DMS79 treated with DMSO at 0.1 percent for 48 hours (cell line): ENCODE results near the gene KIF5B.

ENCODE experiments used
- DNase-seq: peaks from one replicate; lab custom pipeline; 2025; lab: John Stamatoyannopoulos, UW

Gene KIF5B

DNA sequence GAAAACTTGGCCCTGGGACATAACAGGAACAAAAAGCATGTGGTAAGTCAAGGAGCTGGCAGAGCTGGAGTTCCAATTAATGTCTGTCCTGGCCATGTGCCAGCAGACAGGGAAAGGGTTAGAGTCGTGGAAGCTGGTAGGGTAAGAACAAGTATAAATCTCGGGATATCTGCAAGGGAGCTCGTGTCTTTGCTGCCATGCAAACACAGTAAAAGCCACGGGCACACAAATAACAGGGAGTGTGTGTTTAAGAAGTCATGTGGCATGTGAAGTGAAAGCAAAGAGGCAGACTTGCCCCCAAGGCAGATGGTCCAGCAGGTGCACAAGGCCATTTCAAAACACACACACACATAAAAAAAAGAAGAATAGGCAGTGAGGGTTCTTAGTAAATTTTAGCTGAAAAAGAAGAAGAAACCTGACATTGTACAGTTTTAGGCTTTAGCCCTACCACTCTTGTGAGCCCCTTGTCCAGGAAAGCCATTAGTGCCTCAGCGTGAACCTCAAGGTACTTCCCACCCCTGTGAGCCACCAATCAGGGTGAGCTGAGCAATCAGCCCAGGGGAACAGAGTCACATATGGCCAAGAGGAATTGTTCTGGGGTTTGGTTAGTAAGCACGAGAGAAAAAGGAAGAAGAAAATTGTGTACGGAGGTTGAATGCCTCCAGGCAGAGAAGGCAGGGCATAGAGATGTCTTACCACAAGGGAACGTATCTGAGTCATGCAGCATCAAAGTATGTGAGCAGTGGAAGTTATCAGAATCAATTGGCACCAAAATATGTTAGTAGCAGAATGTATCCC, 94.7 kb downstream of the KIF5B start:
- peak; percentile 68 for DNase-seq

DNA sequence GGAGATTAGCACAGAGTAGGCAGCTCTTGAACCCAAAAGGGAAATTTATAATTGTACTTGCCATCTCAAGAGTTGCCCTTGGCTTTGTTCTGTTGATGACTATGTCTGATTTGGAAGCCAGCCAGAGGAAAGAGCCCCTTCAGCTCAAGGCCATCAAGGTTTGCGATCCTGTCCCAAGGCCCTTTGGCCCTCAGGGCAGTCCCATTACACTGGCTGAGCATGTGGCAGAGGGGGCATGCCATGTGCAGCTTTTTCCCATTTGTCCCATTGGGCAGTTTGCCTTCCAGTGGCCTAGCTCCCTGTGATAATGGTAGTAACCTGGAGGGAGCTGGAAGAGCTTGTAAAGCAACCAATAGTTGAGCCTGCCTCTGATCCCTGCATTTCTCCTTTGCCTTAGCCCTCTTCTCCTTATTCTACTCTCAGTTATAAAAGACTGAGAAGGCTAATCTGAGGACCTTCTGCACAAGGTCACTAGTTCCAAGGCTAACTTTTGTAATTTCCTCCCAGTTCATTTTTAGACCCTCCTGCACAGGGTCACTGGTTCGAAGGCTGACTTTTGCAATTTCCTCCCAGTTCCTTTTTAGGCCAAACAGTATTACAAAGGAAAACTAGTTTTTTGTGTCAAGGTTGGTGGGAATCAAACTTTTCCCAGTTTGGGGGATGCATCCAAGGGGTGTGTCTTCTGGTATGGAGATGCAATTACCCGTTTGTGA, 96.6 kb downstream of the KIF5B start:
- peak; percentile 19 for DNase-seq
